Sigmoid colon (tissue), 7 donors: ENCODE measurements around the gene ALDH1L2. TPM values are rescaled to one million over a fixed set of nuclear protein-coding genes. Genes with fewer than 3 reads are reported as not detected.
A peak's percentile ranks its signal among the peaks of the same experiment; 100 is the strongest.

ENCODE experiments used
- DNase-seq: peaks from one replicate; pipeline ENCODE4 v3.0.0-alpha.2; 2019
- H3K27ac ChIP-seq, 4 donors: fragments of 200-600 bp; sonication (generic); one replicate each; pipeline ENCODE4 v1.5.1; 2016 to 2019; ENCODE audit warnings: mild to moderate bottlenecking in 1 of 4
- H3K27me3 ChIP-seq, 3 donors: fragments of 200-600 bp; sonication (generic); one replicate each; pipeline ENCODE4 v1.5.1; 2019; ENCODE audit warnings: mild to moderate bottlenecking in 1 of 3
- H3K36me3 ChIP-seq, 4 donors: fragments of 200-600 bp; sonication (generic); one replicate each; pipeline ENCODE4 v1.5.1; 2016 to 2019
- H3K4me1 ChIP-seq, 4 donors: fragments of 200-600 bp; sonication (generic); one replicate each; pipeline ENCODE4 v1.5.1; 2017 to 2019
- H3K4me3 ChIP-seq, 4 donors: fragments of 200-600 bp; sonication (generic); one replicate each; pipeline ENCODE4 v1.5.1; 2017 to 2019; ENCODE audit warnings: mild to moderate bottlenecking in 2 of 4, moderate library complexity in 1 of 4
- H3K9me3 ChIP-seq, 4 donors: fragments of 200-600 bp in 3 of 4; sonication (generic) in 3 of 4; one replicate each; pipeline versions ENCODE4 v1.5.1 to v1.6.1; 2013 to 2019
- EP300 ChIP-seq, 4 donors: sonication (generic); formaldehyde crosslinking; IDR thresholded peaks; one replicate each; pipeline ENCODE4 v1.6.1; 2017; ENCODE audit warnings: antibody characterized with exemption in 4 of 4
- POLR2A ChIP-seq, 2 donors: fragments of 450-650 bp; IDR thresholded peaks; one replicate each; pipeline ENCODE4 v1.6.1; 2016; ENCODE audit warnings: antibody characterized with exemption in 2 of 2, mild to moderate bottlenecking in 2 of 2, moderate library complexity in 2 of 2
- POLR2AphosphoS5 ChIP-seq, 4 donors: sonication (generic); formaldehyde crosslinking; IDR thresholded peaks; one replicate each; pipeline ENCODE4 v1.6.1; 2017; ENCODE audit warnings: antibody characterized with exemption in 4 of 4
- WGBS, 2 donors: extraction: QIAGEN DNeasy Blood & Tissue Kit; methylation state at CpG; one replicate each; pipeline ENCODE4 v1.1.7; 2013; 5-methylcytosine and 5-hydroxymethylcytosine counted together
- intact Hi-C: fragments of 100-400 bp; cut with DNase I; formaldehyde crosslinking; loops from one replicate; pipeline ENCODE4 v1.15.1; 2023
- polyA plus RNA-seq, 3 donors: library from polyadenylated mRNA; stranded (reverse); fragments of 200-250 nt; gene quantifications; one replicate each; pipeline ENCODE4 v1.2.3, GENCODE V29; 2013
- total RNA-seq, 4 donors: library from RNA; depleted of rRNA; stranded (reverse); fragments of >200 nt; gene quantifications; one replicate each; pipeline ENCODE4 v1.1.0, GENCODE V29; 2016
- TF ChIP-seq, protein P1 (sequence below), 4 experiments: fragments of 450-650 bp in 3 of 4; fragments of 200-600 bp in 1 of 4; IDR thresholded peaks; one replicate each; pipeline ENCODE4 v1.5.1; 2016 to 2019; ENCODE audit warnings: antibody characterized with exemption in 4 of 4, mild to moderate bottlenecking in 3 of 4, moderate library complexity in 2 of 4
- donor health status: healthy with polysubstance abuse.
- donor health status: Bipolar disorder and iron deficiency.
- donor health status: healthy.

ALDH1L2 gene
- total and polyA plus RNA-seq, 7 donors, result 0.23 to 13.0 (median 3.1) TPM

DNA sequence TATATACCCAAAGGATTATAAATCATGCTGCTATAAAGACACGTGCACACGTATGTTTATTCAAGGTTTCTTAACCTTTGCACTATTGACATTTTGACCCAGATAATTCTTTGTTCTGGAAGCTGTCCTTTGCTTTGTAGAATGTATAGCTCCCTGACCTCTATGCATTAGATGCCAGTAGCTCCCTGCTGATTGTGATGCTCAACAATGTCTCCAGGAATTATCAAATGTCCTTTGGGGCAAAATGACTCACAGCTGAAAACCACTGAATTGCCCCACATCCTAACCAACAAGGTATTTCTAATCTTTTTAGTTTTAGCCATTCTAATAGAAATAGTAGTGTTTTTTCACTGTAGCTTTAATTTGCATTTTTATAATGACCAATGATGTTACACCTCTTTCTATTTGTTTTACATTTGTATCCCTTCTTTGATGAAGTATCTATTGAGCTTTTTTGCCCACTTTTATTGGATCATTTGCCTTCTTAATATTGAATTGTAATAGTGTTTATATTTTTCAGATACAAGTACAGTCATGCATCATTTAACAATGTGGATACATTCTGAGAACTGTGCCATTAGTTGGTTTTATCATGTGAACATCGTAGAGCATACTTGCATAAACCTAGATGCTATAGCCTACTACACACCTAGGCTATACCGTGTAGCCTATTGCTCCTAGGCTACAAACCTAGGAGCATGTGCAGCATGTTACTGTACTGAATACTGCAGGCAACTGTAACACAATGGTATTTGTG, 108.5 kb downstream of the ALDH1L2 start:
- Histone ChIP-seq H3K27ac (no peak overlapping the region), H3K4me1 (no peaks in the 10 kb centered on the region), H3K4me3 (no peak overlapping the region), H3K36me3 (no peaks in the 10 kb centered on the region), H3K27me3 (no peaks in the 10 kb centered on the region), H3K9me3 (no peaks in the 10 kb centered on the region)
- no peak for DNase-seq
- WGBS, 2 donors, result 48 to 71% methylated on average over 4 of the region's 4 CpGs
- intact Hi-C loops, result no loop called here
- TF ChIP-seq POLR2A (IDR thresholded peaks at IDR 0.05) (no peak), POLR2AphosphoS5 (IDR thresholded peaks at IDR 0.05) (no peak), EP300 (IDR thresholded peaks at IDR 0.05) (no peak)

DNA sequence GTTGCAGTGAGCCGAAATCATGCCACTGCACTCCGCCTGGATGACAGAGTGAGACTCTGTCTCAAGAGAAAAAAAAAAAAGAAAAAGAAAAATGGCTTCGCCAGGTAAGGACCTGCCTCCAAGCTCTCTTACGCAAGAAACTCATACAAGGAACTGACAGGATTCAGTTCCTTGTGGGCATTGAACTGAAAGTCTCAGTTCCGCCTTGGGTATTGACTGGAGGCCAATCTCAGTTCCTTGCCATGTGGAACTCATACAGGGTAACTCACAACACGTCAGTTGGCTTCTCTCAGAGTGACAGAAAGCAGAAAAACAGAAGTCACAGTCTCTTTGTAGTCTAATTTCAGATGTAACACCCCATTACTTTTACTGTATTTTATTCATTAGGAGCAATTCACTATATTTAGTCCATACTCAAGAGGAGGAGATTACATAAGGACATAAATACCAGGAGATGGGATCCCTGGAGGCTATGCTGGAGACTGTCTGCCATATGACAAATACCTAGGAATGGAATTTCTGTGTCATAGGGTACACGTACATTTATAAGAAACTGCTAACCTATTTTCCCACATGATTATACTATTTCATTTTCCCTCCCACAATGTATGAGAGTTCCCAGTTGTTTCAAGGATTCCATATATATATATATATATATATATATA, 109.5 kb downstream of the ALDH1L2 start:
- no peak overlapping the region for H3K4me3 ChIP-seq
- no peaks in the 10 kb centered on the region for H3K4me1 ChIP-seq
- no peaks in the 10 kb centered on the region for H3K9me3 ChIP-seq
- no peaks in the 10 kb centered on the region for H3K36me3 ChIP-seq
- TF ChIP-seq EP300 (IDR thresholded peaks at IDR 0.05) (no peak), POLR2AphosphoS5 (IDR thresholded peaks at IDR 0.05) (no peak), POLR2A (IDR thresholded peaks at IDR 0.05) (no peak)
- TF ChIP-seq, protein P1, sequence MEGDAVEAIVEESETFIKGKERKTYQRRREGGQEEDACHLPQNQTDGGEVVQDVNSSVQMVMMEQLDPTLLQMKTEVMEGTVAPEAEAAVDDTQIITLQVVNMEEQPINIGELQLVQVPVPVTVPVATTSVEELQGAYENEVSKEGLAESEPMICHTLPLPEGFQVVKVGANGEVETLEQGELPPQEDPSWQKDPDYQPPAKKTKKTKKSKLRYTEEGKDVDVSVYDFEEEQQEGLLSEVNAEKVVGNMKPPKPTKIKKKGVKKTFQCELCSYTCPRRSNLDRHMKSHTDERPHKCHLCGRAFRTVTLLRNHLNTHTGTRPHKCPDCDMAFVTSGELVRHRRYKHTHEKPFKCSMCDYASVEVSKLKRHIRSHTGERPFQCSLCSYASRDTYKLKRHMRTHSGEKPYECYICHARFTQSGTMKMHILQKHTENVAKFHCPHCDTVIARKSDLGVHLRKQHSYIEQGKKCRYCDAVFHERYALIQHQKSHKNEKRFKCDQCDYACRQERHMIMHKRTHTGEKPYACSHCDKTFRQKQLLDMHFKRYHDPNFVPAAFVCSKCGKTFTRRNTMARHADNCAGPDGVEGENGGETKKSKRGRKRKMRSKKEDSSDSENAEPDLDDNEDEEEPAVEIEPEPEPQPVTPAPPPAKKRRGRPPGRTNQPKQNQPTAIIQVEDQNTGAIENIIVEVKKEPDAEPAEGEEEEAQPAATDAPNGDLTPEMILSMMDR (IDR thresholded peaks at IDR 0.05), result no peak
- intact Hi-C loops, result no loop called here
- 78 to 92% methylated on average over 7 of the region's 7 CpGs for WGBS, 2 donors
- H3K27me3 ChIP-seq, result no peaks in the 10 kb centered on the region
- H3K27ac ChIP-seq, result peak overlapping the region in 1 of 4 donors; percentile 32
- DNase-seq, result no peak

DNA sequence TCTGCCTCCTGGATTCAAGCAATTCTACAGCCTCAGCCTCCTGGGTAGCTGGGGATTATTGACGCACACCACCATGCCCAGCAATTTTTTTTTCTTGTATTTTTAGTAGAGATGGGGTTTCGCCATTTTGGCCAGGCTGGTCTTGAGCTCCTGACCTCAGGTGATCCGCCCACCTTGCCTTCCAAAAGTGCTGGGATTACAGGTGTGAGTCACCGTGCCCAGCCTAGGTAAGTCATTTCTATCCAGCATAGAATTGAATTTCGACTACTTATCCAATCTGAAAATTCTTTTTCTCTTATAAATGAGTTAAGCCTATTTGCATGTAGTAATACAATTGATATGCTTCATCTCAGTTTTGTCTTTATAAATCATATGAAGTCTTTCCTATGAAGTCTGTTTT, 111.0 kb downstream of the ALDH1L2 start:
- intact Hi-C loops, result no loop called here
- no peak overlapping the region for H3K4me3 ChIP-seq
- DNase-seq, result no peak
- no peaks in the 10 kb centered on the region for H3K36me3 ChIP-seq
- no peaks in the 10 kb centered on the region for H3K27me3 ChIP-seq
- WGBS, 2 donors, result 93 to 94% methylated on average over 5 of the region's 5 CpGs
- TF ChIP-seq, protein P1 (IDR thresholded peaks at IDR 0.05), result no peak
- TF ChIP-seq POLR2A (IDR thresholded peaks at IDR 0.05) (no peak), EP300 (IDR thresholded peaks at IDR 0.05) (no peak), POLR2AphosphoS5 (IDR thresholded peaks at IDR 0.05) (no peak)
- no peaks in the 10 kb centered on the region for H3K4me1 ChIP-seq
- no peaks in the 10 kb centered on the region for H3K9me3 ChIP-seq
- H3K27ac ChIP-seq, result no peak overlapping the region

DNA sequence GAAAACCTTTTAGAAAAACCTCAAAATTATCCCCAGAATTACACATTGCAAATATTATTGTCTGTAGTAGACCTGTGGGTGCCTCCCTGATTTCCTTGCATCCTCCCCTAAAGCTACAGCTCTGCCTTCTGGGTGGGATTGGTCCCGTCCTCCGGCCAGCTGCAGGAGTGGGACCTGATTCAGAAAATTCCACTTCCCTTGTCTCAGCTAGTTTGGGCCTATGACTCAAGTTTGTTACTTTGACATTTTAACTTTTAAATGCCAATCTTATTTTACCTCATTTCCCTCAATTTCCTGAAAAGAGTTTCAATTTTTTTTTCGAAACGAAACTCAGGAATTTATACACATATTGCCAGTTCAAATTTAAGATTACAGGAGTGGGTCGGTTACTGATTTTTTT, 113.0 kb downstream of the ALDH1L2 start:
- TF ChIP-seq POLR2AphosphoS5 (IDR thresholded peaks at IDR 0.05), result no peak
- no peak for TF ChIP-seq EP300 (IDR thresholded peaks at IDR 0.05)
- no peak for TF ChIP-seq POLR2A (IDR thresholded peaks at IDR 0.05)
- TF ChIP-seq, protein P1 (IDR thresholded peaks at IDR 0.05), result no peak
- Histone ChIP-seq H3K27me3 (no peaks in the 10 kb centered on the region), H3K27ac (no peak overlapping the region), H3K4me1 (no peaks in the 10 kb centered on the region), H3K9me3 (no peaks in the 10 kb centered on the region), H3K4me3 (no peak overlapping the region), H3K36me3 (no peaks in the 10 kb centered on the region)
- WGBS, 2 donors, result 73 to 89% methylated on average over 5 of the region's 5 CpGs
- intact Hi-C loops, result no loop called here
- no peak for DNase-seq

Other genes with a start within 250 kb of the ALDH1L2 start
- 10 to 100 TPM; 19.7 to 24.6 (median 22.3) TPM for gene SLC41A2, start 126.2 kb downstream of the ALDH1L2 start, total RNA-seq
- gene SLC41A2, start 126.2 kb downstream of the ALDH1L2 start, polyA plus RNA-seq, result 10 to 100 TPM in 1 of 3 donors, 1 to 10 TPM in 2; 6.5 to 15.8 (median 9.0) TPM
- gene NOPCHAP1, start 98.1 kb downstream of the ALDH1L2 start, total RNA-seq, result 1 to 10 TPM; 3.9 to 6.6 (median 6.1) TPM
- gene NOPCHAP1, start 98.1 kb downstream of the ALDH1L2 start, polyA plus RNA-seq, result 1 to 10 TPM; 7.2 to 9.1 (median 8.8) TPM
- 10 to 100 TPM; 43.3 to 64.3 (median 59.7) TPM for gene WASHC4, start 23.3 kb upstream of the ALDH1L2 start, total RNA-seq
- 10 to 100 TPM in 2 of 3 donors, 1 to 10 TPM in 1; 9.6 to 15.3 (median 10.2) TPM for gene WASHC4, start 23.3 kb upstream of the ALDH1L2 start, polyA plus RNA-seq
- gene APPL2, start 151.7 kb upstream of the ALDH1L2 start, total RNA-seq, result 10 to 100 TPM; 15.3 to 97.5 (median 22.0) TPM
- gene APPL2, start 151.7 kb upstream of the ALDH1L2 start, polyA plus RNA-seq, result 100 to 1,000 TPM in 1 of 3 donors, 10 to 100 TPM in 2; 46.5 to 116 (median 81.1) TPM
- 1 to 10 TPM; 1.6 to 4.4 (median 3.1) TPM for gene C12orf75, start 246.2 kb upstream of the ALDH1L2 start, total RNA-seq
- 100 to 1,000 TPM in 2 of 3 donors, 10 to 100 TPM in 1; 55.6 to 310 (median 230) TPM for gene C12orf75, start 246.2 kb upstream of the ALDH1L2 start, polyA plus RNA-seq